G401 (cell line): ENCODE data around the gene CLEC6A. TPM values are rescaled to one million over a fixed set of nuclear protein-coding genes. Genes with fewer than 3 reads are reported as not detected.
"Not testable (repeated sequence)": the region's sequence is repeated elsewhere in the genome, so short reads cannot be mapped to it uniquely, and the experiment has no call there.

ENCODE experiments used
- DNase-seq: peaks from one replicate; pipeline ENCODE4 v3.0.0-alpha.2; 2015; ENCODE audit warnings: low spot score
- in situ Hi-C: cut with HindIII; loops from 2 replicates; pipeline ENCODE4 v1.10.0; 2016; ENCODE audit warnings: low sequenced_read_pairs, mixed read lengths
- total RNA-seq: library from RNA; depleted of rRNA; stranded (reverse); fragments of >200 nt; shearing (Covaris generic); gene quantifications from 2 replicates; pipeline ENCODE4 v1.2.3, GENCODE V29; 2014; rRNA removed

CLEC6A gene
- total RNA-seq = not detected in 2 replicates

GRCh38 chr12:8455727-8456360, at the start of gene CLEC6A:
Gene CLEC6A, plus strand, starts transcription at chr12:8455962. Its CDS starts 150 bp downstream, at chr12:8456112.
- in situ Hi-C loops = no loop called here
- DNase-seq = no peak

- in situ Hi-C loops, DNase-seq: not testable (repeated sequence)
Observed at GRCh38 chr12:8419576-8419975, 36.2 kb upstream of the CLEC6A start.

GRCh38 chr12:8420506-8420905, 35.3 kb upstream of the CLEC6A start:
- no peak for DNase-seq
- in situ Hi-C loops = no loop called here

- in situ Hi-C loops, DNase-seq: not testable (repeated sequence)
Observed at GRCh38 chr12:8444536-8445278, 11.1 kb upstream of the CLEC6A start.

GRCh38 chr12:8445731-8446130, 10.0 kb upstream of the CLEC6A start:
- DNase-seq = no peak
- in situ Hi-C loops = no loop called here

GRCh38 chr12:8446642-8447547, 8.9 kb upstream of the CLEC6A start:
- in situ Hi-C loops = no loop called here

GRCh38 chr12:8449355-8449859, 6.4 kb upstream of the CLEC6A start:
- in situ Hi-C loops = no loop called here

More at GRCh38 chr12:8446642-8447547, 8.9 kb upstream of the CLEC6A start:
- no peak for DNase-seq

GRCh38 chr12:8452036-8452435, 3.7 kb upstream of the CLEC6A start:
- in situ Hi-C loops = no loop called here
- no peak for DNase-seq

More at GRCh38 chr12:8449355-8449859, 6.4 kb upstream of the CLEC6A start:
- DNase-seq = no peak

- DNase-seq = no peak
- in situ Hi-C loops = no loop called here
Observed at GRCh38 chr12:8453021-8453513, 2.7 kb upstream of the CLEC6A start.

- no peak for DNase-seq
- in situ Hi-C loops = no loop called here
Observed at GRCh38 chr12:8453796-8454195, 2.0 kb upstream of the CLEC6A start.

- DNase-seq = no peak
- in situ Hi-C loops = no loop called here
Observed at GRCh38 chr12:8455271-8455670, 491 bp upstream of the CLEC6A start.

- no peak for DNase-seq
- in situ Hi-C loops = no loop called here
Observed at GRCh38 chr12:8461426-8461825, 5.7 kb downstream of the CLEC6A start.

GRCh38 chr12:8465301-8465996, 9.7 kb downstream of the CLEC6A start:
- in situ Hi-C loops = no loop called here
- no peak for DNase-seq

GRCh38 chr12:8466241-8466640, 10.5 kb downstream of the CLEC6A start:
- no peak for DNase-seq
- in situ Hi-C loops = no loop called here

- in situ Hi-C loops = no loop called here
- no peak for DNase-seq
Observed at GRCh38 chr12:8471090-8471489, 15.3 kb downstream of the CLEC6A start.

- in situ Hi-C loops = no loop called here
- DNase-seq = no peak
Observed at GRCh38 chr12:8475508-8476203, 19.9 kb downstream of the CLEC6A start.

GRCh38 chr12:8482571-8483061, 26.9 kb downstream of the CLEC6A start:
- DNase-seq = no peak
- in situ Hi-C loops = no loop called here

GRCh38 chr12:8483079-8483478, 27.3 kb downstream of the CLEC6A start:
- no peak for DNase-seq
- in situ Hi-C loops = no loop called here
